Vagina (tissue), 2 donors: ENCODE results near the gene MTA2.

Experiments
- POLR2A ChIP-seq, 2 donors: fragments of 450-650 bp; IDR thresholded peaks; one replicate each; pipeline ENCODE4 v1.6.1; 2017; ENCODE audit warnings: antibody characterized with exemption in 2 of 2, mild to moderate bottlenecking in 2 of 2, moderate library complexity in 2 of 2
- POLR2AphosphoS5 ChIP-seq, 2 donors: sonication (generic); formaldehyde crosslinking; IDR thresholded peaks; one replicate each; pipeline ENCODE4 v1.9.0; 2017; ENCODE audit warnings: antibody characterized with exemption in 2 of 2, mild to moderate bottlenecking in 2 of 2, low read depth in 1 of 2; ENCODE audit not compliant: insufficient read depth in 1 of 2
- TF ChIP-seq, protein P1 (sequence below), 3 experiments: fragments of 450-650 bp in 2 of 3; fragments of 200-600 bp in 1 of 3; sonication (generic) in 1 of 3; IDR thresholded peaks; one replicate each; pipeline ENCODE4 v1.5.1; 2017 to 2019; ENCODE audit warnings: antibody characterized with exemption in 3 of 3, mild to moderate bottlenecking in 2 of 3, moderate library complexity in 2 of 3

- TF ChIP-seq, protein P1, sequence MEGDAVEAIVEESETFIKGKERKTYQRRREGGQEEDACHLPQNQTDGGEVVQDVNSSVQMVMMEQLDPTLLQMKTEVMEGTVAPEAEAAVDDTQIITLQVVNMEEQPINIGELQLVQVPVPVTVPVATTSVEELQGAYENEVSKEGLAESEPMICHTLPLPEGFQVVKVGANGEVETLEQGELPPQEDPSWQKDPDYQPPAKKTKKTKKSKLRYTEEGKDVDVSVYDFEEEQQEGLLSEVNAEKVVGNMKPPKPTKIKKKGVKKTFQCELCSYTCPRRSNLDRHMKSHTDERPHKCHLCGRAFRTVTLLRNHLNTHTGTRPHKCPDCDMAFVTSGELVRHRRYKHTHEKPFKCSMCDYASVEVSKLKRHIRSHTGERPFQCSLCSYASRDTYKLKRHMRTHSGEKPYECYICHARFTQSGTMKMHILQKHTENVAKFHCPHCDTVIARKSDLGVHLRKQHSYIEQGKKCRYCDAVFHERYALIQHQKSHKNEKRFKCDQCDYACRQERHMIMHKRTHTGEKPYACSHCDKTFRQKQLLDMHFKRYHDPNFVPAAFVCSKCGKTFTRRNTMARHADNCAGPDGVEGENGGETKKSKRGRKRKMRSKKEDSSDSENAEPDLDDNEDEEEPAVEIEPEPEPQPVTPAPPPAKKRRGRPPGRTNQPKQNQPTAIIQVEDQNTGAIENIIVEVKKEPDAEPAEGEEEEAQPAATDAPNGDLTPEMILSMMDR (IDR thresholded peaks at IDR 0.05), result no peak
- no peak for TF ChIP-seq POLR2A (IDR thresholded peaks at IDR 0.05)
- peak; percentile 40 to 52 for TF ChIP-seq POLR2AphosphoS5 (IDR thresholded peaks at IDR 0.05; ENCODE audit: insufficient read depth in 1 of 2, low read depth in 1 of 2)
Measured at GRCh38 chr11:62547691-62548281, 53.9 kb downstream of the MTA2 start.
